ENCODE measurements around the gene CBX7. TPM values are rescaled to one million over a fixed set of nuclear protein-coding genes. Genes with fewer than 3 reads are reported as not detected.

Gene CBX7
- total RNA-seq, 2 experiments from 2014 or later = 11.9 to 19.6 TPM

GRCh38 chr22:39142088-39142680 is 10.3 kb downstream of the CBX7 start:
- BruUV-seq (replicated peaks) = no TSS peak
- H4K20me1 ChIP-seq (ENCODE audit: insufficient read depth, low read length) = no peaks in the 10 kb centered on the region
- H3K27ac ChIP-seq (ENCODE audit: low read depth, low read length, poor library complexity, severe bottlenecking) = no peak overlapping the region
- ChIA-PET CTCF (ENCODE audit: unreplicated experiment) (no interaction called here), POLR2A (no interaction called here)
- H3K9me2 ChIP-seq (ENCODE audit: insufficient read depth, low read length) = no peaks in the 10 kb centered on the region
- no peaks in the 10 kb centered on the region for H3K9me3 ChIP-seq (ENCODE audit: low read length)
- intact Hi-C loops (cut with micrococcal nuclease; ENCODE audit: unreplicated experiment) = no loop called here
- no peaks in the 10 kb centered on the region for H3K79me2 ChIP-seq (ENCODE audit: insufficient read depth, low read depth, low read length)
- H3K4me1 ChIP-seq (ENCODE audit: insufficient read depth, low read length, poor library complexity, severe bottlenecking) = peaks cover 23% of the 10 kb centered on the region
- TF ChIP-seq EZH2phosphoT487 (IDR thresholded peaks at IDR 0.05; ENCODE audit: borderline replicate concordance, low read depth, low read length) = no peak
- no peak for TF ChIP-seq CTCF (conservative IDR thresholded peaks at IDR 0.05; ENCODE audit: low read length)
- H3K4me3 ChIP-seq (ENCODE audit: low read depth, low read length, poor library complexity, severe bottlenecking) = no peak overlapping the region
- H2AFZ ChIP-seq (ENCODE audit: low read length) = no peak overlapping the region
- H3K4me2 ChIP-seq (ENCODE audit: low read length) = no peak overlapping the region
- H3K36me3 ChIP-seq (ENCODE audit: insufficient read depth, low read length) = no peaks in the 10 kb centered on the region
- no peak for DNase-seq (ENCODE audit: low spot score)

GRCh38 chr22:39139933-39140332 is 12.5 kb downstream of the CBX7 start:
- ChIA-PET POLR2A (no interaction called here), CTCF (ENCODE audit: unreplicated experiment) (no interaction called here)
- no TSS peak for BruUV-seq (replicated peaks)

More at GRCh38 chr22:39139933-39140332, 12.5 kb downstream of the CBX7 start:
- Histone ChIP-seq H3K9me3 (ENCODE audit: low read length) (no peaks in the 10 kb centered on the region), H3K79me2 (ENCODE audit: insufficient read depth, low read depth, low read length) (no peaks in the 10 kb centered on the region), H3K36me3 (ENCODE audit: insufficient read depth, low read length) (no peaks in the 10 kb centered on the region), H3K4me3 (ENCODE audit: low read depth, low read length, poor library complexity, severe bottlenecking) (no peak overlapping the region), H2AFZ (ENCODE audit: low read length) (no peak overlapping the region), H3K9me2 (ENCODE audit: insufficient read depth, low read length) (no peaks in the 10 kb centered on the region), H3K27ac (ENCODE audit: low read depth, low read length, poor library complexity, severe bottlenecking) (no peak overlapping the region), H4K20me1 (ENCODE audit: insufficient read depth, low read length) (no peaks in the 10 kb centered on the region), H3K4me1 (ENCODE audit: insufficient read depth, low read length, poor library complexity, severe bottlenecking) (peaks cover 11% of the 10 kb centered on the region), H3K4me2 (ENCODE audit: low read length) (no peak overlapping the region)
- intact Hi-C loops (cut with micrococcal nuclease; ENCODE audit: unreplicated experiment) = no loop called here
- DNase-seq (ENCODE audit: low spot score) = no peak
- no peak for TF ChIP-seq EZH2phosphoT487 (IDR thresholded peaks at IDR 0.05; ENCODE audit: borderline replicate concordance, low read depth, low read length)
- no peak for TF ChIP-seq CTCF (conservative IDR thresholded peaks at IDR 0.05; ENCODE audit: low read length)

All from OCI-LY7 (cell line).